ENCODE measurements around the gene AAGAB.

- TF ChIP-seq CTCF (IDR thresholded peaks at IDR 0.05; ENCODE audit: low read depth, low read length) (no peak), EZH2phosphoT487 (IDR thresholded peaks at IDR 0.05; ENCODE audit: low read depth) (no peak)
Measured at GRCh38 chr15:67168694-67169093, 85.8 kb downstream of the AAGAB start.
